Activated CD4-positive, alpha-beta memory T cell treated with anti-CD3 and anti-CD28 coated beads for 36 hours (primary cell): ENCODE measurements around the gene PTGR3. TPM values are rescaled to one million over a fixed set of nuclear protein-coding genes. Genes with fewer than 3 reads are reported as not detected.

Experiments used
- CTCF ChIA-PET: fragments of 350-600 bp; sonication (Branson Sonifier 250); formaldehyde crosslinking; loops from one replicate; lab custom pipeline; 2021; ENCODE audit warnings: antibody characterized with exemption, inconsistent platforms; lab: Charles Lee
- POLR2A ChIA-PET: fragments of 350-600 bp; sonication (Branson Sonifier 250); formaldehyde crosslinking; loops from one replicate; lab custom pipeline; 2021; ENCODE audit warnings: antibody characterized with exemption; lab: Charles Lee
- DNase-seq: peaks from one replicate; pipeline ENCODE4 v3.0.0-alpha.2; 2020
- H3K27ac Mint-ChIP-seq: one replicate; pipeline ENCODE4 v1.8.0; 2021; ENCODE audit warnings: mixed read lengths
- H3K27me3 Mint-ChIP-seq: one replicate; pipeline ENCODE4 v1.8.0; 2021; ENCODE audit warnings: mixed read lengths
- H3K36me3 Mint-ChIP-seq: one replicate; pipeline ENCODE4 v1.8.0; 2021; ENCODE audit warnings: mixed read lengths
- H3K4me1 Mint-ChIP-seq: one replicate; pipeline ENCODE4 v1.8.0; 2021; ENCODE audit warnings: low read depth, mixed read lengths
- H3K4me3 Mint-ChIP-seq: one replicate; pipeline ENCODE4 v1.8.0; 2021; ENCODE audit warnings: mild to moderate bottlenecking, mixed read lengths
- H3K9me3 Mint-ChIP-seq: one replicate; pipeline ENCODE4 v1.8.0; 2021; ENCODE audit warnings: mixed read lengths
- intact Hi-C: fragments of 100-400 bp; cut with micrococcal nuclease; formaldehyde crosslinking; loops from one replicate; pipeline ENCODE4 v1.15.1; 2023
- total RNA-seq, 2 experiments: library from RNA; stranded (reverse); gene quantifications; one replicate each; pipeline ENCODE4 v1.2.3, GENCODE V29; 2021

PTGR3 gene, protein sequence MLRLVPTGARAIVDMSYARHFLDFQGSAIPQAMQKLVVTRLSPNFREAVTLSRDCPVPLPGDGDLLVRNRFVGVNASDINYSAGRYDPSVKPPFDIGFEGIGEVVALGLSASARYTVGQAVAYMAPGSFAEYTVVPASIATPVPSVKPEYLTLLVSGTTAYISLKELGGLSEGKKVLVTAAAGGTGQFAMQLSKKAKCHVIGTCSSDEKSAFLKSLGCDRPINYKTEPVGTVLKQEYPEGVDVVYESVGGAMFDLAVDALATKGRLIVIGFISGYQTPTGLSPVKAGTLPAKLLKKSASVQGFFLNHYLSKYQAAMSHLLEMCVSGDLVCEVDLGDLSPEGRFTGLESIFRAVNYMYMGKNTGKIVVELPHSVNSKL
- total RNA-seq = 10 to 100 TPM; 29.6 to 30.2 TPM

GRCh38 chr18:75209129-75209950 is at the start of gene PTGR3:
Gene PTGR3, minus strand, starts transcription at chr18:75209139. Its CDS starts 81 bp downstream, at chr18:75209058.
- H3K9me3 Mint-ChIP-seq = no peaks in the 10 kb centered on the region
- peak within 1 kb of the TSS; percentile 98 for H3K27ac Mint-ChIP-seq
- H3K4me3 Mint-ChIP-seq = peak within 1 kb of the TSS; percentile 99
- peaks cover 11% of the 10 kb centered on the region for H3K36me3 Mint-ChIP-seq
- POLR2A ChIA-PET = interaction anchor here (1.0 to 1.7 kb wide), 6 partner anchors 37 to 611 kb away, joined by 3 to 7 read pairs (median 4); partner anchors contain the start of gene ZNF407
- CTCF ChIA-PET = no interaction called here
- intact Hi-C loops = loop anchor here (1.0 to 5.0 kb wide), 3 partner anchors 214 to 711 kb away; no protein-coding TSS in a partner anchor
- peaks cover 56% of the 10 kb centered on the region for H3K4me1 Mint-ChIP-seq
- peak; percentile 91 for DNase-seq
- H3K27me3 Mint-ChIP-seq = no peaks in the 10 kb centered on the region

- intact Hi-C loops = no loop called here
- Mint-ChIP-seq H3K4me1 (peaks cover 39% of the 10 kb centered on the region), H3K4me3 (no peak overlapping the region), H3K9me3 (no peaks in the 10 kb centered on the region), H3K27me3 (no peaks in the 10 kb centered on the region), H3K36me3 (peaks cover 4% of the 10 kb centered on the region), H3K27ac (no peak overlapping the region)
- CTCF ChIA-PET = no interaction called here
- no peak for DNase-seq
- POLR2A ChIA-PET = no interaction called here
Observed at GRCh38 chr18:75257605-75258004, 48.7 kb upstream of the PTGR3 start.

DNA sequence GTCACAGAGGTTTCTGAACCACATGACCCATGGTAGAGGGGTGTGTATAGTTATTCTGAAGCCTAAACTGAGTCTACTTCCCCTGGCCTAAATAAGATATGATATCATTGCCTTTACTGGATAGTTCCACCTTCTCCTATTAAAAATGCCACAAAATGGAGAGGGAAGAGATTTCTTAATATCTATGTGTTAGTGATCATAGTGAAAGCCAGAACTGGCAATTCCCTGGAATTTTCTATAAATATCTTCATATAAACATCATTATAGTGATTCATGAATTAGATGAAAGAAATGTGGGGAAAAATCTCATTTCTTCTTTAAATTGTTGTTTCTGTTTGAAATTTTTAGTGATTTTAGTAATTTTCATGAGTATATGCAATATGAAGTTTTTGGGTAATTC is 47.4 kb upstream of the PTGR3 start:
- POLR2A ChIA-PET = no interaction called here
- H3K27ac Mint-ChIP-seq = no peak overlapping the region
- peaks cover 34% of the 10 kb centered on the region for H3K4me1 Mint-ChIP-seq
- intact Hi-C loops = no loop called here
- CTCF ChIA-PET = interaction anchor here (0.5 to 1.2 kb wide), 2 partner anchors 10 to 33 kb away, joined by 3 to 5 read pairs; no protein-coding TSS in a partner anchor
- peaks cover 4% of the 10 kb centered on the region for H3K36me3 Mint-ChIP-seq
- no peaks in the 10 kb centered on the region for H3K27me3 Mint-ChIP-seq
- no peak for DNase-seq
- H3K4me3 Mint-ChIP-seq = no peak overlapping the region
- H3K9me3 Mint-ChIP-seq = no peaks in the 10 kb centered on the region

- Mint-ChIP-seq H3K27ac (no peak overlapping the region), H3K36me3 (no peaks in the 10 kb centered on the region), H3K9me3 (no peaks in the 10 kb centered on the region), H3K4me1 (peaks cover 26% of the 10 kb centered on the region), H3K4me3 (no peak overlapping the region), H3K27me3 (no peaks in the 10 kb centered on the region)
- POLR2A ChIA-PET = no interaction called here
- CTCF ChIA-PET = no interaction called here
- intact Hi-C loops = no loop called here
- DNase-seq = no peak
Observed at GRCh38 chr18:75255094-75255493, 46.2 kb upstream of the PTGR3 start.

DNA sequence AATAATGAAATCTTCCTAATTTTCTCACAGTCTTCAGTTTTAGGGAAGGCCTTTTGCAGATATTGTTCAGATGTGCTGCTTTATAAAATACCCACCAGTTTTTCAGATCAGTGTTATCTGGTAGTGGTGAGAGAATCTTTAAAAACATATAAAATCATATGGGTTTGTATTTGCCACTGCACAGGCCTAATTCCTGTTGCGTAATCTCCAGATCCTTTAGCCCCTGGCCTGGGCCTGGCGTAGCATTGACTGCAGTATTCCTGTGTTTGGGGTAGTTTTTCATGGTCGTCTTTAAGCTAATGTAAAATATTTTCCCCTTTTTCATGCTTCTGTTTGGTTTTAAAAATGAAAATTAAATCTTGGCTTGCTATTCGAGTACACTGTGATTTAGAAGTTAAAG is 44.8 kb upstream of the PTGR3 start:
- Mint-ChIP-seq H3K4me1 (peaks cover 34% of the 10 kb centered on the region), H3K4me3 (no peak overlapping the region), H3K36me3 (no peaks in the 10 kb centered on the region), H3K27ac (no peak overlapping the region), H3K27me3 (no peaks in the 10 kb centered on the region), H3K9me3 (no peaks in the 10 kb centered on the region)
- POLR2A ChIA-PET = no interaction called here
- intact Hi-C loops = no loop called here
- CTCF ChIA-PET = no interaction called here
- no peak for DNase-seq

DNA sequence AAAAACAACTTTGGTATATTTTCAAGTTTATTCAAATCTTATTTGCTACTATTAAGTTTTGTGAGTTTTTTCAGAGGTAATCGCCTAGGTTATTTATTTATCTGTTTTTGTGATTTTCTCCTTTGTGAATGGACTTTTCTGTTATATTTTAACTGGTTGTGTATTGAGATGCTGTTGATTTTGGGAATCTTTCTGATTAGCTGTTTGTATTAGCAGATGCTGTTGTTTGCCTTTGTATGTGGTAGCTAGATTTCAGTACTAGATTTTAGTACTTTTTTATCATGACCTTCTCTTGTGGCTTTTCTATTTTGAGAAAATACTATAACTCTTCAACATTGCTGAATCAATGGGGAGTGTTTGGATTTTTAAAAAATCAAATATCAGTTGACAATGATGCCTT is 44.1 kb upstream of the PTGR3 start:
- no peak for DNase-seq
- ChIA-PET CTCF (no interaction called here), POLR2A (no interaction called here)
- intact Hi-C loops = no loop called here
- Mint-ChIP-seq H3K27me3 (no peaks in the 10 kb centered on the region), H3K4me1 (peaks cover 42% of the 10 kb centered on the region), H3K4me3 (no peak overlapping the region), H3K36me3 (no peaks in the 10 kb centered on the region), H3K9me3 (no peaks in the 10 kb centered on the region), H3K27ac (no peak overlapping the region)

DNA sequence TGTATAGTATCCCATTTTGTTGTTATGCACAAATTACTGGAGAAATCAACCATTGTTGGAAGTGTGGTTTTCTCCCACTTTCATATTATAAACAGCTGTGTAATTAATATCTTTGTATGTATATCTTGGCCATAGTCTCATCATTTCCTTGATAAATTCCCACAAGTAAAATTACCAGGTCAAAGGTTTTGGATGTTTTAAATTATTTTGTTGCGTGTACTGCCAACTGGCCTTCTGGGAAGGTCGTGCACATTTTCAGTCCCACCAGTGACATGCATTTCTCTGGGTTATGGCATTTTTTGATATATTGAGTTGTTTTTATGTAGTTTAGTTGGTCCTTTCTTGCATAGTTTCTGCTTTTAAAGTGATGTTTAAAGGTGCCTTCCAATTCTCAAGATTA is 43.2 kb upstream of the PTGR3 start:
- DNase-seq = no peak
- ChIA-PET CTCF (no interaction called here), POLR2A (no interaction called here)
- intact Hi-C loops = no loop called here
- Mint-ChIP-seq H3K36me3 (no peaks in the 10 kb centered on the region), H3K4me3 (no peak overlapping the region), H3K27me3 (no peaks in the 10 kb centered on the region), H3K4me1 (peaks cover 45% of the 10 kb centered on the region), H3K9me3 (no peaks in the 10 kb centered on the region), H3K27ac (no peak overlapping the region)

GRCh38 chr18:75251466-75251865 is 42.5 kb upstream of the PTGR3 start:
- DNase-seq = no peak
- Mint-ChIP-seq H3K27me3 (no peaks in the 10 kb centered on the region), H3K27ac (no peak overlapping the region), H3K36me3 (no peaks in the 10 kb centered on the region), H3K9me3 (no peaks in the 10 kb centered on the region), H3K4me3 (no peak overlapping the region), H3K4me1 (peaks cover 50% of the 10 kb centered on the region)
- ChIA-PET POLR2A (no interaction called here), CTCF (no interaction called here)
- intact Hi-C loops = no loop called here

DNA sequence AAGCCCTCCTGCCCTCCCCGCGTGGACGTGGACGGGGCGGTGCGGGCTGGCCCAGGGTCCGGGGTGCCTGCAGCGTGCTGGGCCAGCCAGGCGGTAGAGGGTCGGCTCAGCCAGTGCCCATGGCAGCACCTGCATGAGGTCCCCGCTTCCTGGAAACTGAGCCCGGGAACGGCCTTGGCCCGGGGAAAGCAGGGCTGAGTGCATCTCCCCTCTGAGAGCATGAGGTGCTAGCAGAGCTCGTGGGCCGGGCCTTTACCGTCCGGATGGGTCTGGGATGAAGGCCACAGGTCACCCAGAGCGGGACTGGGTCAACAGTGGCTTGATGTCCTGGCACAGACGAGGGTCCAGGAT is 41.5 kb upstream of the PTGR3 start:
- Mint-ChIP-seq H3K36me3 (no peaks in the 10 kb centered on the region), H3K27ac (no peak overlapping the region), H3K27me3 (no peaks in the 10 kb centered on the region), H3K9me3 (no peaks in the 10 kb centered on the region), H3K4me3 (no peak overlapping the region), H3K4me1 (peaks cover 60% of the 10 kb centered on the region)
- CTCF ChIA-PET = no interaction called here
- no peak for DNase-seq
- intact Hi-C loops = no loop called here
- POLR2A ChIA-PET = no interaction called here

DNA sequence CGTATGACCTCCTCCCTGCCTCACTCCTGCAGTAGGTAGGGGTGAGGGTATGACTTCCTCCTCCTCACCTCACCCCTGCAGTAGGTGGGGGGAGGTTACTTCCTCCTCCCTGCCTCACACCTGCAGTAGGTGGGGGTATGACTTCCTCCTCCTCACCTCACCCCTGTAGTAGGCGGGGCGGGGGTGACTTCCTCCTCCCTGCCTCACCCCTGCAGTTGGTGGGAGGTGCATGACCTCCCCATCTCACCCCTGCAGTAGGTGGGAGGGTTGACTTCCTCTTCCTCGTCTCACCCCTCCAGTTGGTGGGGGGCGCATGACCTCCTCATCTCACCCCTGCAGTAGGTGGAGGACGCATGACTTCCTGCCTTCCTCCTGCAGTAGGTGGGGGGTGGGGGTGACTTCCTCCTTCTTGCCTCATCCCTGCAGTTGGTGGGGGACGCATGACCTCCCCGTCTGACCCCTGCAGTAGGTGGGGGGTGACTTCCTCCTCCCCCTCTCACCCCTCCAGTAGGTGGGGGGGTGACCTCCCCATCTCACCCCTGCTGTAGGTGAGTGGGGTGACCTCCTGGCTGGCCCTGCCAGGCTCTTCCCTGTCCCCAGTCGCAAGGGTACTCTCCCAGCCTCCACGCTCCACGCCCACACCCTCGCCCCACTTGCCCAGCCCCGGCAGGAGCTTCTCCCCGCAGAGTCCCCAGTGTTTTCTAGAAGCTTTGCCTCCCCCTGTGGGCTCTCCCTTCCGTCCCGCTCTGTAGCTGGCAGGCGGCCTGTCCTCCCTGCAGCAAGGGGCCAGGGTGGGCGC is 40.9 kb upstream of the PTGR3 start:
- H3K36me3 Mint-ChIP-seq = no peaks in the 10 kb centered on the region
- POLR2A ChIA-PET = no interaction called here

GRCh38 chr18:75249175-75249518 is 40.2 kb upstream of the PTGR3 start:
- no peak overlapping the region for H3K4me3 Mint-ChIP-seq
- peaks cover 62% of the 10 kb centered on the region for H3K4me1 Mint-ChIP-seq
- DNase-seq = no peak
- H3K9me3 Mint-ChIP-seq = no peaks in the 10 kb centered on the region
- CTCF ChIA-PET = no interaction called here
- no peaks in the 10 kb centered on the region for H3K36me3 Mint-ChIP-seq
- POLR2A ChIA-PET = interaction anchor here (1.7 kb wide), 1 partner anchor 39 kb away, joined by 7 read pairs; the partner anchor contains the start of gene TSHZ1
- no peaks in the 10 kb centered on the region for H3K27me3 Mint-ChIP-seq
- intact Hi-C loops = loop anchor here (5.0 to 10.0 kb wide), 2 partner anchors 254 to 752 kb away; partner anchors contain the start of gene CNDP2
- peak overlapping the region; percentile 49 for H3K27ac Mint-ChIP-seq

More for the DNA sequence above, 40.9 kb upstream of the PTGR3 start:
- intact Hi-C loops = loop anchor here (5.0 to 10.0 kb wide), 2 partner anchors 255 to 753 kb away; partner anchors contain the start of gene CNDP2
- H3K27me3 Mint-ChIP-seq = no peaks in the 10 kb centered on the region
- H3K9me3 Mint-ChIP-seq = no peaks in the 10 kb centered on the region
- CTCF ChIA-PET = no interaction called here
- H3K4me1 Mint-ChIP-seq = peaks cover 60% of the 10 kb centered on the region
- peak; percentile 31 for DNase-seq
- no peak overlapping the region for H3K4me3 Mint-ChIP-seq
- peak overlapping the region; percentile 3 for H3K27ac Mint-ChIP-seq
